Neural progenitor cell (in vitro differentiated cells): Measurements from ENCODE around the gene QSOX2.

Source experiments
- CTCF ChIP-seq: fragments of 200-600 bp; sonication (generic); IDR thresholded peaks from 2 replicates; pipeline ENCODE4 v1.5.1; 2017; ENCODE audit warnings: antibody characterized with exemption, mild to moderate bottlenecking
- EZH2phosphoT487 ChIP-seq: fragments of 200-600 bp; sonication (generic); IDR thresholded peaks from 2 replicates; pipeline ENCODE4 v1.6.1; 2017; ENCODE audit warnings: antibody characterized with exemption

GRCh38 chr9:136264441-136265405 is 19.1 kb upstream of the QSOX2 start:
- TF ChIP-seq CTCF (no peak), EZH2phosphoT487 (no peak)
